Trophoblast cell (in vitro differentiated cells and primary cell): Measurements from ENCODE around the gene SNX32.
A peak's percentile ranks its signal among the peaks of the same experiment; 100 is the strongest.

Source experiments
- DNase-seq, 2 donors: peaks; one replicate each; pipeline ENCODE4 v3.0.0-alpha.2; 2016
- H2AFZ ChIP-seq: 2 replicates; pipeline ENCODE4 v1.6.1; 2013; ENCODE audit warnings: low read length, moderate library complexity, mild to moderate bottlenecking; ENCODE audit not compliant: insufficient read depth, poor library complexity
- H2AK5ac ChIP-seq: 2 replicates; pipeline ENCODE4 v1.6.1; 2013; ENCODE audit warnings: mild to moderate bottlenecking, low read length
- H2BK120ac ChIP-seq: 2 replicates; pipeline ENCODE4 v1.6.1; 2013; ENCODE audit warnings: low read length, mild to moderate bottlenecking, moderate library complexity; ENCODE audit not compliant: insufficient read depth, poor library complexity
- H2BK12ac ChIP-seq: 2 replicates; pipeline ENCODE4 v1.6.1; 2013; ENCODE audit warnings: mild to moderate bottlenecking, low read length, moderate library complexity
- H2BK5ac ChIP-seq: 2 replicates; pipeline ENCODE4 v1.6.1; 2013; ENCODE audit warnings: low read length, low read depth, moderate library complexity, mild to moderate bottlenecking; ENCODE audit not compliant: poor library complexity
- H3K14ac ChIP-seq: 2 replicates; pipeline ENCODE4 v1.6.1; 2013; ENCODE audit warnings: mild to moderate bottlenecking, low read length
- H3K18ac ChIP-seq: 2 replicates; pipeline ENCODE4 v1.6.1; 2013; ENCODE audit warnings: mild to moderate bottlenecking, low read length
- H3K23ac ChIP-seq: 2 replicates; pipeline ENCODE4 v1.6.1; 2013; ENCODE audit warnings: low read length
- H3K27ac ChIP-seq: 2 replicates; pipeline ENCODE4 v1.5.1; 2013; ENCODE audit warnings: low read depth, mild to moderate bottlenecking, inconsistent platforms, low read length, moderate library complexity
- H3K27me3 ChIP-seq: 2 replicates; pipeline ENCODE4 v1.6.1; 2013; ENCODE audit warnings: inconsistent platforms, mild to moderate bottlenecking, low read length, moderate library complexity; ENCODE audit not compliant: insufficient read depth
- H3K36me3 ChIP-seq, 2 experiments: 1 replicate in 1 of 2; 2 replicates in 1 of 2; pipeline ENCODE4 v1.6.1; 2013; ENCODE audit warnings: low read length in 2 of 2, mild to moderate bottlenecking in 2 of 2, moderate library complexity in 1 of 2; ENCODE audit not compliant: insufficient read depth in 2 of 2, control insufficient read depth in 1 of 2
- H3K4ac ChIP-seq: 2 replicates; pipeline ENCODE4 v1.6.1; 2013; ENCODE audit warnings: low read depth, mild to moderate bottlenecking, low read length, moderate library complexity
- H3K4me1 ChIP-seq, 2 experiments: 1 replicate in 1 of 2; 2 replicates in 1 of 2; pipeline ENCODE4 v1.6.1; 2013; ENCODE audit warnings: low read length in 2 of 2, mild to moderate bottlenecking in 2 of 2, moderate library complexity in 1 of 2; ENCODE audit not compliant: insufficient read depth in 2 of 2, control insufficient read depth in 1 of 2
- H3K4me2 ChIP-seq: 2 replicates; pipeline ENCODE4 v1.6.1; 2013; ENCODE audit warnings: inconsistent platforms, mild to moderate bottlenecking, low read length, moderate library complexity
- H3K4me3 ChIP-seq: 2 replicates; pipeline ENCODE4 v1.5.1; 2013; ENCODE audit warnings: mild to moderate bottlenecking, low read depth, low read length, inconsistent platforms
- H3K79me1 ChIP-seq: one replicate; pipeline ENCODE4 v1.6.1; 2013; ENCODE audit warnings: low read length
- H3K79me2 ChIP-seq: 2 replicates; pipeline ENCODE4 v1.6.1; 2013; ENCODE audit warnings: low read length, mild to moderate bottlenecking; ENCODE audit not compliant: control insufficient read depth, insufficient read depth, poor library complexity
- H3K9ac ChIP-seq: 2 replicates; pipeline ENCODE4 v1.6.1; 2013; ENCODE audit warnings: mild to moderate bottlenecking, low read length
- H3K9me3 ChIP-seq: 2 replicates; pipeline ENCODE4 v1.6.1; 2013; ENCODE audit warnings: low read depth, mild to moderate bottlenecking, control low read depth, inconsistent platforms, low read length; ENCODE audit not compliant: insufficient read depth
- H4K12ac ChIP-seq: 2 replicates; pipeline ENCODE4 v1.6.1; 2013; ENCODE audit warnings: low read depth, mild to moderate bottlenecking, low read length, moderate library complexity
- H4K8ac ChIP-seq: 2 replicates; pipeline ENCODE4 v1.6.1; 2013; ENCODE audit warnings: low read depth, mild to moderate bottlenecking, low read length, moderate library complexity
- H4K91ac ChIP-seq: one replicate; pipeline ENCODE4 v1.6.1; 2013; ENCODE audit warnings: low read depth, mild to moderate bottlenecking, low read length, moderate library complexity
- WGBS: extraction: QIAGEN DNeasy Blood & Tissue Kit; methylation state at CpG from one replicate; pipeline ENCODE4 v1.1.7; 2013; ENCODE audit warnings: missing lambda C conversion rate; ENCODE audit not compliant: insufficient read length, insufficient coverage; ENCODE audit errors: extremely low coverage; 5-methylcytosine and 5-hydroxymethylcytosine counted together

The SNX32 gene

DNA sequence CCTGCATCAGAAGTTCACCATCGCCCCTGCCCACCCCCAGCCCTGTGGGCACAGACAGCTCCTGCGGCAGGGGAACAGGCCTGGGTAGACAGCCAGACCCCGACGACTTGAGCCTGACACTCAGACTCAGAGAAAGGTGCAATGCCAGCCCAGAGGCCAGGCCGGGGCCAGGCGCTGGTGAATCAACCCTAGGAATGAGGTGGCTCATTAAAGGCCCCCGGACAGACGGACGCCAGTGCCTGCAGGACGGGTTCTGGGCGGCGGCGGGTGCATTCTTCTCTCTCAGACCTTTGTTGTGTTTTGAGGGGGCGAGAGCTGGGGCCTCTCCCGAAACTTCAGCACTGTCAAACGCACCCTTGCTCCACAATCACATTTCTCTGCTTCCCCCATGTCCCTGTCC is 41.3 kb upstream of the SNX32 start:
- H3K36me3 ChIP-seq: peaks cover 39 to 42% of the 10 kb centered on the region in 2 experiments
- H3K4me3 ChIP-seq: no peak overlapping the region
- peak in 1 of 2 donors; percentile 50 for DNase-seq
- H3K4me1 ChIP-seq: peaks cover 13 to 23% of the 10 kb centered on the region in 2 experiments
- H2BK5ac ChIP-seq: no peak overlapping the region
- no peak overlapping the region for H2AFZ ChIP-seq
- no peak overlapping the region for H4K12ac ChIP-seq
- no peak overlapping the region for H3K9ac ChIP-seq
- no peak overlapping the region for H2BK12ac ChIP-seq
- H3K18ac ChIP-seq: no peak overlapping the region
- H3K4ac ChIP-seq: no peak overlapping the region
- peaks cover 14% of the 10 kb centered on the region for H3K79me2 ChIP-seq
- WGBS: no CpG with 5 or more reads among the region's 16 CpGs
- no peak overlapping the region for H4K91ac ChIP-seq
- H3K23ac ChIP-seq: no peak overlapping the region
- no peak overlapping the region for H4K8ac ChIP-seq
- H3K4me2 ChIP-seq: no peak overlapping the region
- H3K79me1 ChIP-seq: peaks cover 6% of the 10 kb centered on the region
- no peak overlapping the region for H3K27ac ChIP-seq
- no peak overlapping the region for H3K14ac ChIP-seq
- no peak overlapping the region for H2AK5ac ChIP-seq
- peaks cover 4% of the 10 kb centered on the region for H3K27me3 ChIP-seq
- H2BK120ac ChIP-seq: no peak overlapping the region
- H3K9me3 ChIP-seq: peaks cover 7% of the 10 kb centered on the region

DNA sequence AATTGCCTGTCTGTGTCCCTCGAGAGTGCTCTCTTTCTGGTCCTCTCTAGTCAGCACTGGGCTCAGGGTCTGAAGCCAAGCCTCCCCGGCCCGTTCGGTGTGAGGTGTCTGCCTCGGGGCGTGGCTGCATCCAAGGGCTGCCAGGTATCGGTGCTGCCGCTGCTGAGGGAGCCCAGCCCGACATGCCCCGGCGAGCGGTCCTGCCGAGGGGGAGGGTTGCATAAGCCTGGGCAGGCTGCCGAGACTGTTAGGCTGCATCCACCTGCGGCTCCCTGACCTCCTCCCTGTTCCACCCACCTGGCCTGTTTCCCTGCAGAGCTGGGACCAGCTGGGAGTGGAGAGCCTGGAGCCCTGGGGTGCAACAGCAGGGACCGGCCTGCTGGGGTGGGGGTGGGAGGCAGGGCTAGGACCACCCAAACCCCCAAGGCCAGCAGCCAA is 40.6 kb upstream of the SNX32 start:
- Histone ChIP-seq H2AFZ (no peak overlapping the region), H2BK12ac (no peak overlapping the region), H4K8ac (no peak overlapping the region), H3K18ac (no peak overlapping the region), H3K4me1 (peaks cover 8 to 16% of the 10 kb centered on the region in 2 experiments), H4K12ac (no peak overlapping the region), H3K4me3 (no peak overlapping the region), H2AK5ac (no peak overlapping the region), H3K4ac (no peak overlapping the region), H3K27ac (no peak overlapping the region), H4K91ac (no peak overlapping the region), H3K9me3 (peaks cover 7% of the 10 kb centered on the region), H3K4me2 (no peak overlapping the region), H3K23ac (no peak overlapping the region), H3K14ac (no peak overlapping the region), H3K27me3 (no peaks in the 10 kb centered on the region), H3K79me1 (no peaks in the 10 kb centered on the region), H2BK120ac (no peak overlapping the region), H3K36me3 (peaks cover 39 to 42% of the 10 kb centered on the region in 2 experiments), H2BK5ac (no peak overlapping the region), H3K9ac (no peak overlapping the region), H3K79me2 (peaks cover 9% of the 10 kb centered on the region)
- DNase-seq: no peak
- WGBS: no CpG with 5 or more reads among the region's 16 CpGs

DNA sequence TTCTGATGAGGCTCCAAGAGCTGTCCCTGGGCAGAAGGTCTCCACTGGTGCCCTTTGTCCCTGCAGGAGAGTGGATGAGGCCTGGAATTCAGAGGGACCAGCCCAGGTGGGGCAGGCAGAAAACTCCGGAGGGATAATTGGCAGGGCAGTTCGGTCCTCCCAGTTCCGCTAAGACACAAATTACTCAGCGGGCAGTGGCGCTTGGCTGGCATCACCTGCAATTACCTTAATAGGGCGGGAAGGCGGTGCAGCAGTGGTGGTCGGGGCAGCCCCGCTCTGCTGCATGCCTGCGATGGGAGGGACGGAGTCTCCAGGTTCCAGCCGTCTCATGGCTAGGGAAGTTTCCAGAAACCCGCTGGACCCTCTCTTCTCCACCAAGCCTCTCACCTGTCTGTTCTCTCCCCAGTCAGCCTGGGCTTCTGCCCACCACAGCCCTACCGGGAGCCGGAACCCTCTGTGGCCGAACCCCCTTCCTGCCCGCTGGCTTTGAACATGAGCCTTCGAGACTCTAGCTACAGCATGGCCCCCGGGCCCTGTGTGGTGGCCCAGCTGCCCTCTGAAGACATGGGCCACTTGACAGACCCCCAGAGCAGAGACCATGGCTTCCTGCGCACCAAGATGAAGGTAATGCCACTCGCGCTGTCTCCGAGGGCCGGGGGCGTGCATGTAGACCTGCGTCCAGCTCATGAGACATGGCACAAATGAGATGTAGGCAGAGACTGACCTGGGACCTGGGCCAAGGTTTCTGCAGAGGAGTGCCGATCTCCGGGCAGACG is 40.0 kb upstream of the SNX32 start:
- no peak overlapping the region for H2BK12ac ChIP-seq
- no peak overlapping the region for H3K9ac ChIP-seq
- peaks cover 39% of the 10 kb centered on the region in 2 experiments for H3K36me3 ChIP-seq
- H2BK5ac ChIP-seq: no peak overlapping the region
- H3K79me2 ChIP-seq: peaks cover 4% of the 10 kb centered on the region
- H3K18ac ChIP-seq: no peak overlapping the region
- no peak overlapping the region for H2BK120ac ChIP-seq
- no peak overlapping the region for H3K4me3 ChIP-seq
- H3K79me1 ChIP-seq: no peaks in the 10 kb centered on the region
- H4K8ac ChIP-seq: no peak overlapping the region
- peaks cover 3 to 10% of the 10 kb centered on the region in 2 experiments for H3K4me1 ChIP-seq
- no peak overlapping the region for H3K4me2 ChIP-seq
- peaks cover 4% of the 10 kb centered on the region for H3K9me3 ChIP-seq
- no peak overlapping the region for H3K14ac ChIP-seq
- no peak overlapping the region for H3K4ac ChIP-seq
- H4K12ac ChIP-seq: no peak overlapping the region
- H3K27ac ChIP-seq: no peak overlapping the region
- no CpG with 5 or more reads among the region's 29 CpGs for WGBS
- no peak overlapping the region for H2AFZ ChIP-seq
- H3K23ac ChIP-seq: no peak overlapping the region
- H4K91ac ChIP-seq: no peak overlapping the region
- no peak for DNase-seq
- no peak overlapping the region for H2AK5ac ChIP-seq
- no peaks in the 10 kb centered on the region for H3K27me3 ChIP-seq

DNA sequence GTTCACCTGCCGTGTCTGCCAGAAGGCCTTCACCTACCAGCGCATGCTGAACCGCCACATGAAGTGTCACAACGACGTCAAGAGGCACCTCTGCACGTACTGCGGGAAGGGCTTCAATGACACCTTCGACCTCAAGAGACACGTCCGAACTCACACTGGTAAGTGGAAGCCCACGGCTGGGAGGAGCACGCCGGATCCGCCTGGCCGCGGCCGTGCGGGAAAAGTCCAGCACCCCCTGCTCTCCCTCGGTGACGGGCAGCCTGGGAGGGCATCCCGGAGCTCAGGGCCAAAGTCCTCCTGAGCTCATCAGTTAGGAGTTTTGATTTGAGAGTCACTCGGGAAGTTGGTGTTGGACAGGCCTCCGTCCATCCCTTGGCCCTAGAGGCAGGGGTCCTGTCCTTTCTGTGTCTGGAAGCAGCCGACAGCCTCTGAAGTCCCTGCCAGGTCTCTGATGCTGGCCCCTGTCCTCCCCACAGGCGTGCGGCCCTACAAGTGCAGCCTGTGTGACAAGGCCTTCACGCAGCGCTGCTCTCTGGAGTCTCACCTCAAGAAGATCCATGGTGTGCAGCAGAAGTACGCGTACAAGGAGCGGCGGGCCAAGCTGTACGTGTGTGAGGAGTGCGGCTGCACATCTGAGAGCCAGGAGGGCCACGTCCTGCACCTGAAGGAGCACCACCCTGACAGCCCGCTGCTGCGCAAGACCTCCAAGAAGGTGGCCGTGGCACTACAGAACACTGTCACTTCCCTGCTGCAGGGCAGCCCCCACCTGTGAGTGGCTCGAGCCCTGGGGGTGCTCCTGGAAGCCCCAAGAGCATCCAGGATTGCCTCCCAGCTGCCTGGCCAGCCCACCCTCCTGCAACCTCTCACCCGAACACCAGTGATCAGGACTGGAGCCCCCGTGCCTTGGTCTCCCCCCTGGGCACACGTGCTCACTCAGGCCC is 38.9 kb upstream of the SNX32 start:
- H3K4me3 ChIP-seq: no peak overlapping the region
- H3K27ac ChIP-seq: no peak overlapping the region
- no peak overlapping the region for H3K4ac ChIP-seq
- no peak overlapping the region for H3K4me2 ChIP-seq
- no peak overlapping the region for H3K14ac ChIP-seq
- H3K9ac ChIP-seq: no peak overlapping the region
- no CpG with 5 or more reads among the region's 42 CpGs for WGBS
- peaks cover 4% of the 10 kb centered on the region for H3K79me2 ChIP-seq
- no peak overlapping the region for H2AK5ac ChIP-seq
- H3K4me1 ChIP-seq: peaks cover 0 to 10% of the 10 kb centered on the region in 2 experiments
- H2AFZ ChIP-seq: no peak overlapping the region
- no peak overlapping the region for H4K12ac ChIP-seq
- no peaks in the 10 kb centered on the region for H3K79me1 ChIP-seq
- no peak overlapping the region for H4K8ac ChIP-seq
- peaks cover 33 to 36% of the 10 kb centered on the region in 2 experiments for H3K36me3 ChIP-seq
- H2BK120ac ChIP-seq: no peak overlapping the region
- no peak overlapping the region for H2BK5ac ChIP-seq
- H4K91ac ChIP-seq: no peak overlapping the region
- H3K27me3 ChIP-seq: no peaks in the 10 kb centered on the region
- no peak overlapping the region for H3K23ac ChIP-seq
- peaks cover 4% of the 10 kb centered on the region for H3K9me3 ChIP-seq
- DNase-seq: no peak
- H3K18ac ChIP-seq: no peak overlapping the region
- no peak overlapping the region for H2BK12ac ChIP-seq
